Activated naive CD8-positive, alpha-beta T cell treated with anti-CD3 and anti-CD28 coated beads, Interleukin-2, amount 10 ng/mL, durations not matched to agents 7 days and 5 days (primary cell): ENCODE measurements around the gene OSBP2. TPM values are rescaled to one million over a fixed set of nuclear protein-coding genes. Genes with fewer than 3 reads are reported as not detected.
A peak's percentile ranks its signal among the peaks of the same experiment; 100 is the strongest.

Experiments used
- ATAC-seq: fragments of 150-1000 bp; cut with Tn5 transposase; one replicate; pipeline ENCODE4 v1.10.0; 2021; ENCODE audit warnings: low read depth, moderate library complexity
- POLR2A ChIA-PET: fragments of 350-600 bp; sonication (Branson Sonifier 250); formaldehyde crosslinking; loops from one replicate; lab custom pipeline; 2021; ENCODE audit warnings: antibody characterized with exemption; lab: Charles Lee
- DNase-seq: peaks from one replicate; pipeline ENCODE4 v3.0.0; 2021
- H3K27ac Mint-ChIP-seq: one replicate; pipeline ENCODE4 v1.8.0; 2022; ENCODE audit warnings: mild to moderate bottlenecking, mixed read lengths
- H3K27me3 Mint-ChIP-seq: one replicate; pipeline ENCODE4 v1.8.0; 2022; ENCODE audit warnings: mild to moderate bottlenecking, moderate library complexity, mixed read lengths
- H3K36me3 Mint-ChIP-seq: one replicate; pipeline ENCODE4 v1.8.0; 2021; ENCODE audit warnings: mild to moderate bottlenecking, mixed read lengths
- H3K4me1 Mint-ChIP-seq: one replicate; pipeline ENCODE4 v1.8.0; 2021; ENCODE audit warnings: mixed read lengths
- H3K4me3 Mint-ChIP-seq: one replicate; pipeline ENCODE4 v1.8.0; 2022; ENCODE audit warnings: mild to moderate bottlenecking, moderate library complexity, mixed read lengths
- H3K9me3 Mint-ChIP-seq: one replicate; pipeline ENCODE4 v1.8.0; 2021; ENCODE audit warnings: mixed read lengths
- total RNA-seq, 2 experiments: library from RNA; stranded (reverse); gene quantifications; one replicate each; pipeline ENCODE4 v1.2.3, GENCODE V29; 2021

The OSBP2 gene
- total RNA-seq, 2 experiments from 2014 or later: 0.45 to 0.61 TPM

- Mint-ChIP-seq H3K4me1 (no peaks in the 10 kb centered on the region), H3K27ac (no peak overlapping the region), H3K27me3 (no peaks in the 10 kb centered on the region), H3K36me3 (peaks cover 16% of the 10 kb centered on the region), H3K9me3 (no peaks in the 10 kb centered on the region), H3K4me3 (no peak overlapping the region)
- no peak for ATAC-seq
- DNase-seq: no peak
- POLR2A ChIA-PET: no interaction called here
Measured at GRCh38 chr22:30930228-30930627, 235.6 kb downstream of the OSBP2 start.

GRCh38 chr22:30931541-30932300, 237.0 kb downstream of the OSBP2 start:
- Mint-ChIP-seq H3K4me3 (no peak overlapping the region), H3K27ac (peak overlapping the region; percentile 6), H3K27me3 (no peaks in the 10 kb centered on the region), H3K36me3 (peaks cover 19% of the 10 kb centered on the region), H3K4me1 (peaks cover 1% of the 10 kb centered on the region), H3K9me3 (no peaks in the 10 kb centered on the region)
- DNase-seq (no peak), ATAC-seq (no peak)
- POLR2A ChIA-PET: interaction anchor here (0.6 kb wide), 1 partner anchor 37 kb away, joined by 4 read pairs; the partner anchor contains the start of gene MORC2

- Mint-ChIP-seq H3K27me3 (no peaks in the 10 kb centered on the region), H3K27ac (no peak overlapping the region), H3K9me3 (no peaks in the 10 kb centered on the region), H3K4me1 (peaks cover 1% of the 10 kb centered on the region), H3K36me3 (peaks cover 17% of the 10 kb centered on the region), H3K4me3 (no peak overlapping the region)
- POLR2A ChIA-PET: interaction anchor here (0.6 kb wide), 1 partner anchor 36 kb away, joined by 4 read pairs; the partner anchor contains the start of gene MORC2
- DNase-seq: no peak
- no peak for ATAC-seq
Measured at GRCh38 chr22:30932661-30933060, 238.0 kb downstream of the OSBP2 start.

- no peak for ATAC-seq
- H3K4me1 Mint-ChIP-seq: peaks cover 1% of the 10 kb centered on the region
- no peak overlapping the region for H3K4me3 Mint-ChIP-seq
- POLR2A ChIA-PET: no interaction called here
- H3K36me3 Mint-ChIP-seq: peaks cover 21% of the 10 kb centered on the region
- no peaks in the 10 kb centered on the region for H3K27me3 Mint-ChIP-seq
- H3K27ac Mint-ChIP-seq: no peak overlapping the region
- no peak for DNase-seq
- H3K9me3 Mint-ChIP-seq: no peaks in the 10 kb centered on the region
Measured at GRCh38 chr22:30933457-30933856, 238.8 kb downstream of the OSBP2 start.

GRCh38 chr22:30934053-30934452, 239.4 kb downstream of the OSBP2 start:
- no peak overlapping the region for H3K27ac Mint-ChIP-seq
- POLR2A ChIA-PET: no interaction called here
- no peaks in the 10 kb centered on the region for H3K27me3 Mint-ChIP-seq
- DNase-seq (no peak), ATAC-seq (no peak)
- H3K36me3 Mint-ChIP-seq: peaks cover 24% of the 10 kb centered on the region
- peaks cover 1% of the 10 kb centered on the region for H3K4me1 Mint-ChIP-seq
- H3K4me3 Mint-ChIP-seq: no peak overlapping the region
- H3K9me3 Mint-ChIP-seq: no peaks in the 10 kb centered on the region

- peak; percentile 72 for ATAC-seq
- Mint-ChIP-seq H3K36me3 (peaks cover 63% of the 10 kb centered on the region), H3K4me1 (peaks cover 46% of the 10 kb centered on the region), H3K4me3 (peak overlapping the region; percentile 76), H3K9me3 (no peaks in the 10 kb centered on the region), H3K27ac (peak overlapping the region; percentile 95), H3K27me3 (no peaks in the 10 kb centered on the region)
- peak; percentile 50 for DNase-seq
- POLR2A ChIA-PET: interaction anchor here (0.6 to 3.4 kb wide), 8 partner anchors 10 to 407 kb away, joined by 3 to 39 read pairs (median 4); partner anchors contain the start of genes MORC2, SMTN and TUG1
Measured at GRCh38 chr22:30940685-30941362, 246.2 kb downstream of the OSBP2 start.

- Mint-ChIP-seq H3K27me3 (no peaks in the 10 kb centered on the region), H3K27ac (peak overlapping the region; percentile 95), H3K36me3 (peaks cover 67% of the 10 kb centered on the region), H3K4me3 (peak overlapping the region; percentile 76), H3K9me3 (no peaks in the 10 kb centered on the region), H3K4me1 (peaks cover 52% of the 10 kb centered on the region)
- DNase-seq (peak; percentile 42), ATAC-seq (peak; percentile 18)
- POLR2A ChIA-PET: interaction anchor here (0.9 to 3.4 kb wide), 6 partner anchors 20 to 143 kb away, joined by 3 to 39 read pairs (median 9); partner anchors contain the start of genes MORC2, SMTN and TUG1
Measured at GRCh38 chr22:30941363-30941740, 246.7 kb downstream of the OSBP2 start.

GRCh38 chr22:30943368-30943767, 248.7 kb downstream of the OSBP2 start:
- Mint-ChIP-seq H3K4me1 (peaks cover 56% of the 10 kb centered on the region), H3K9me3 (no peaks in the 10 kb centered on the region), H3K4me3 (peak overlapping the region; percentile 65), H3K27ac (peak overlapping the region; percentile 86), H3K36me3 (peaks cover 62% of the 10 kb centered on the region), H3K27me3 (no peaks in the 10 kb centered on the region)
- POLR2A ChIA-PET: interaction anchor here (1.0 to 1.3 kb wide), 2 partner anchors 21 to 26 kb away, joined by 5 to 10 read pairs; partner anchors contain the start of genes MORC2 and TUG1
- DNase-seq (peak; percentile 75), ATAC-seq (peak; percentile 86)

GRCh38 chr22:30944986-30945385, 250.3 kb downstream of the OSBP2 start:
- ATAC-seq: no peak

GRCh38 chr22:30945653-30946052, 251.0 kb downstream of the OSBP2 start:
- ATAC-seq: no peak
- H3K27me3 Mint-ChIP-seq: no peaks in the 10 kb centered on the region
- POLR2A ChIA-PET: interaction anchor here (0.6 to 2.9 kb wide), 3 partner anchors 23 to 668 kb away, joined by 5 to 23 read pairs (median 17); partner anchors contain the start of genes MORC2 and TUG1
- no peak for DNase-seq
- peaks cover 49% of the 10 kb centered on the region for H3K4me1 Mint-ChIP-seq
- peak overlapping the region; percentile 71 for H3K27ac Mint-ChIP-seq
- no peaks in the 10 kb centered on the region for H3K9me3 Mint-ChIP-seq
- no peak overlapping the region for H3K4me3 Mint-ChIP-seq
- H3K36me3 Mint-ChIP-seq: peaks cover 52% of the 10 kb centered on the region

More at GRCh38 chr22:30944986-30945385, 250.3 kb downstream of the OSBP2 start:
- POLR2A ChIA-PET: interaction anchor here (2.6 to 2.9 kb wide), 2 partner anchors 24 to 139 kb away, joined by 17 to 23 read pairs; partner anchors contain the start of genes MORC2 and TUG1
- Mint-ChIP-seq H3K4me1 (peaks cover 55% of the 10 kb centered on the region), H3K9me3 (no peaks in the 10 kb centered on the region), H3K27ac (peak overlapping the region; percentile 86), H3K36me3 (peaks cover 57% of the 10 kb centered on the region), H3K4me3 (no peak overlapping the region), H3K27me3 (no peaks in the 10 kb centered on the region)
- DNase-seq: no peak

GRCh38 chr22:30946354-30946753, 251.7 kb downstream of the OSBP2 start:
- Mint-ChIP-seq H3K4me1 (peaks cover 45% of the 10 kb centered on the region), H3K4me3 (peak overlapping the region; percentile 11), H3K27ac (peak overlapping the region; percentile 71), H3K27me3 (no peaks in the 10 kb centered on the region), H3K36me3 (peaks cover 54% of the 10 kb centered on the region), H3K9me3 (no peaks in the 10 kb centered on the region)
- ATAC-seq: no peak
- DNase-seq: no peak
- POLR2A ChIA-PET: interaction anchor here (0.6 to 2.9 kb wide), 4 partner anchors 23 to 669 kb away, joined by 3 to 23 read pairs (median 11); partner anchors contain the start of genes MORC2 and TUG1

- Mint-ChIP-seq H3K27ac (no peak overlapping the region), H3K9me3 (no peaks in the 10 kb centered on the region), H3K36me3 (peaks cover 45% of the 10 kb centered on the region), H3K4me1 (peaks cover 40% of the 10 kb centered on the region), H3K27me3 (no peaks in the 10 kb centered on the region), H3K4me3 (no peak overlapping the region)
- DNase-seq (no peak), ATAC-seq (no peak)
- POLR2A ChIA-PET: interaction anchor here (0.7 to 2.9 kb wide), 3 partner anchors 22 to 295 kb away, joined by 3 to 23 read pairs (median 17); partner anchors contain the start of genes MORC2 and TUG1
Measured at GRCh38 chr22:30947173-30947815, 252.6 kb downstream of the OSBP2 start.
